Astrocyte (in vitro differentiated cells and primary cell): Measurements from ENCODE around the gene CFAP97. TPM values are rescaled to one million over a fixed set of nuclear protein-coding genes. Genes with fewer than 3 reads are reported as not detected.

Source experiments
- DNase-seq: peaks from one replicate; pipeline ENCODE4 v3.0.0-alpha.2; 2010; ENCODE audit warnings: low read depth
- FAIRE-seq: peaks from 2 replicates; lab custom pipeline; 2011; peaks lifted over from hg19 to GRCh38; lab: Jason Lieb, UNC
- H2AFZ ChIP-seq: 2 replicates; pipeline ENCODE4 v1.6.0; 2012; ENCODE audit warnings: low read depth, low read length, inconsistent platforms
- H3K27ac ChIP-seq: 2 replicates; pipeline ENCODE4 v1.5.1; 2011; ENCODE audit warnings: low read depth, low read length, inconsistent platforms
- H3K27me3 ChIP-seq: 2 replicates; pipeline ENCODE4 v1.6.0; 2011; ENCODE audit warnings: low read length, inconsistent platforms; ENCODE audit not compliant: insufficient read depth
- H3K36me3 ChIP-seq: 2 replicates; pipeline ENCODE4 v1.5.1; 2011; ENCODE audit warnings: low read length, inconsistent platforms; ENCODE audit not compliant: insufficient read depth
- H3K4me1 ChIP-seq: 2 replicates; pipeline ENCODE4 v1.5.1; 2011; ENCODE audit warnings: low read length, inconsistent platforms; ENCODE audit not compliant: insufficient read depth
- H3K4me2 ChIP-seq: 2 replicates; pipeline ENCODE4 v1.6.0; 2012; ENCODE audit warnings: low read length, inconsistent platforms
- H3K4me3 ChIP-seq: 2 replicates; pipeline ENCODE4 v1.5.1; 2011; ENCODE audit warnings: low read depth, mild to moderate bottlenecking, low read length, inconsistent platforms; ENCODE audit not compliant: insufficient read depth
- H3K79me2 ChIP-seq: 2 replicates; pipeline ENCODE4 v1.6.0; 2012; ENCODE audit warnings: mild to moderate bottlenecking, low read length, inconsistent platforms; ENCODE audit not compliant: insufficient read depth
- H3K9ac ChIP-seq: 2 replicates; pipeline ENCODE4 v1.6.0; 2012; ENCODE audit warnings: mild to moderate bottlenecking, low read length, inconsistent platforms
- H3K9me3 ChIP-seq: 2 replicates; pipeline ENCODE4 v1.5.1; 2012; ENCODE audit warnings: low read depth, mild to moderate bottlenecking, low read length, inconsistent platforms; ENCODE audit not compliant: insufficient read depth
- H4K20me1 ChIP-seq: 2 replicates; pipeline ENCODE4 v1.6.0; 2012; ENCODE audit warnings: low read length, inconsistent platforms; ENCODE audit not compliant: insufficient read depth
- H3K27ac Mint-ChIP-seq: one replicate; pipeline ENCODE4 v1.8.0; 2021; ENCODE audit warnings: mild to moderate bottlenecking, mixed read lengths; ENCODE audit not compliant: unreplicated experiment
- H3K27me3 Mint-ChIP-seq: one replicate; pipeline ENCODE4 v1.8.0; 2021; ENCODE audit warnings: low read depth, mixed read lengths; ENCODE audit not compliant: unreplicated experiment
- H3K36me3 Mint-ChIP-seq: one replicate; pipeline ENCODE4 v1.8.0; 2021; ENCODE audit warnings: low read depth, mixed read lengths; ENCODE audit not compliant: unreplicated experiment
- H3K4me1 Mint-ChIP-seq: one replicate; pipeline ENCODE4 v1.8.0; 2021; ENCODE audit warnings: low read depth, mixed read lengths; ENCODE audit not compliant: unreplicated experiment
- H3K4me3 Mint-ChIP-seq: one replicate; pipeline ENCODE4 v1.8.0; 2021; ENCODE audit warnings: mild to moderate bottlenecking, moderate library complexity, mixed read lengths; ENCODE audit not compliant: unreplicated experiment
- H3K9me3 Mint-ChIP-seq: one replicate; pipeline ENCODE4 v1.8.0; 2021; ENCODE audit warnings: mild to moderate bottlenecking, mixed read lengths; ENCODE audit not compliant: unreplicated experiment
- EZH2 ChIP-seq: IDR thresholded peaks from 2 replicates; pipeline ENCODE4 v1.6.1; 2012; ENCODE audit warnings: mild to moderate bottlenecking, low read length, inconsistent platforms; ENCODE audit not compliant: insufficient read depth
- total RNA-seq: library from RNA; stranded (reverse); gene quantifications from 2 replicates; pipeline ENCODE4 v1.2.1, GENCODE V29; 2021
- TF ChIP-seq, protein P1 (sequence below): IDR thresholded peaks from 2 replicates; pipeline ENCODE4 v1.5.1; 2011; ENCODE audit warnings: low read depth, mild to moderate bottlenecking, inconsistent platforms, low read length, moderate library complexity; ENCODE audit not compliant: insufficient read depth

The CFAP97 gene
- total RNA-seq, 1 donor from 2014 or later = 22.7 TPM

DNA sequence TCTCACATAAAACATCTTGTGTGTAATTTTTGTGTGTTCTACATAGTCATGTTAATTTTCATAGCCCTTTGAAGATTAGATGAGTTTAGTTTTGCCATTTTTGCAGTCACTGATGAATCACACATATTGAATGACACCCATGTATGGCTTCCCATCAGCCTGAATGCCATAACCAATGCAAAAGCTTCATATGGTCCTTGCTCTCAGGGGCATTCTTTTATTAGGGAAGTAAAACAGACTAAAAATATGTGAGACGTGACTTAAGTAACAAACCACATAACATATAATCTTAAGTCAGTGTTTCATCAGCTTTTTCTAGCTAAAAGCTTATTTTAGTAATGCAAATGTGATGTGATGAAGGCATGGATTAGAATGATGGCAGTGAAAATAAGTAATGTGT is 52.5 kb downstream of the CFAP97 start:
- DNase-seq (no peak), FAIRE-seq (no peak)
- no peak overlapping the region for H3K4me3 Mint-ChIP-seq
- TF ChIP-seq, protein P1, sequence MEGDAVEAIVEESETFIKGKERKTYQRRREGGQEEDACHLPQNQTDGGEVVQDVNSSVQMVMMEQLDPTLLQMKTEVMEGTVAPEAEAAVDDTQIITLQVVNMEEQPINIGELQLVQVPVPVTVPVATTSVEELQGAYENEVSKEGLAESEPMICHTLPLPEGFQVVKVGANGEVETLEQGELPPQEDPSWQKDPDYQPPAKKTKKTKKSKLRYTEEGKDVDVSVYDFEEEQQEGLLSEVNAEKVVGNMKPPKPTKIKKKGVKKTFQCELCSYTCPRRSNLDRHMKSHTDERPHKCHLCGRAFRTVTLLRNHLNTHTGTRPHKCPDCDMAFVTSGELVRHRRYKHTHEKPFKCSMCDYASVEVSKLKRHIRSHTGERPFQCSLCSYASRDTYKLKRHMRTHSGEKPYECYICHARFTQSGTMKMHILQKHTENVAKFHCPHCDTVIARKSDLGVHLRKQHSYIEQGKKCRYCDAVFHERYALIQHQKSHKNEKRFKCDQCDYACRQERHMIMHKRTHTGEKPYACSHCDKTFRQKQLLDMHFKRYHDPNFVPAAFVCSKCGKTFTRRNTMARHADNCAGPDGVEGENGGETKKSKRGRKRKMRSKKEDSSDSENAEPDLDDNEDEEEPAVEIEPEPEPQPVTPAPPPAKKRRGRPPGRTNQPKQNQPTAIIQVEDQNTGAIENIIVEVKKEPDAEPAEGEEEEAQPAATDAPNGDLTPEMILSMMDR = no peak
- TF ChIP-seq EZH2 = no peak
- peaks cover 13% of the 10 kb centered on the region for H3K36me3 Mint-ChIP-seq
- no peaks in the 10 kb centered on the region for H3K27me3 Mint-ChIP-seq
- Histone ChIP-seq H3K9ac (no peak overlapping the region), H3K27ac (no peak overlapping the region), H3K9me3 (no peaks in the 10 kb centered on the region), H3K36me3 (peaks cover 10% of the 10 kb centered on the region), H3K79me2 (no peaks in the 10 kb centered on the region), H3K4me2 (no peak overlapping the region), H2AFZ (no peak overlapping the region), H4K20me1 (no peaks in the 10 kb centered on the region), H3K4me1 (no peaks in the 10 kb centered on the region), H3K4me3 (no peak overlapping the region), H3K27me3 (no peaks in the 10 kb centered on the region)
- H3K27ac Mint-ChIP-seq = no peak overlapping the region
- no peaks in the 10 kb centered on the region for H3K4me1 Mint-ChIP-seq
- no peaks in the 10 kb centered on the region for H3K9me3 Mint-ChIP-seq

DNA sequence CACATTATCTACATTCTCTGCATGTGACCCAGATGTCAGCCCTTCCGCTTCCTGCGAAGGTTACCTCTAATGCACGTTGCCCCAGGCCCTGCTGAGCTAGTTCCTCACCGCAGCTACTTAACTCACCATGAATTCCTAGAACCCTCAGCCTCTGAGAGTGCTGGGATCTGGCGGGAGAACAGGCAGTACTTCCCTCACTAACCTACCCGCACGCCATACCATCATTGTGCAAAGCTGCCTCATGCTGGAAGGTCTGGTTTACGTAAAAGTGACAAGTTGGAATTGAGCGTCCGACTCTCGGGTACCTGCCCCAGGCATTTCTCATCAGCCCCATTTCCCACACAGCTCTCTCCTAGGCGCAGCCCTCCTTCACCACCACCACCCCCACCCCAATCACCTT is 54.4 kb downstream of the CFAP97 start:
- H3K27me3 ChIP-seq = no peaks in the 10 kb centered on the region
- H3K27ac ChIP-seq = no peak overlapping the region
- Mint-ChIP-seq H3K27ac (no peak overlapping the region), H3K4me3 (no peak overlapping the region), H3K27me3 (no peaks in the 10 kb centered on the region), H3K9me3 (no peaks in the 10 kb centered on the region), H3K4me1 (no peaks in the 10 kb centered on the region), H3K36me3 (peaks cover 16% of the 10 kb centered on the region)
- H3K9me3 ChIP-seq = no peaks in the 10 kb centered on the region
- no peaks in the 10 kb centered on the region for H3K4me1 ChIP-seq
- no peaks in the 10 kb centered on the region for H4K20me1 ChIP-seq
- FAIRE-seq (no peak), DNase-seq (no peak)
- no peak overlapping the region for H2AFZ ChIP-seq
- H3K36me3 ChIP-seq = peaks cover 10% of the 10 kb centered on the region
- H3K79me2 ChIP-seq = no peaks in the 10 kb centered on the region
- no peak overlapping the region for H3K9ac ChIP-seq
- no peak overlapping the region for H3K4me3 ChIP-seq
- no peak for TF ChIP-seq EZH2
- TF ChIP-seq, protein P1 = no peak
- H3K4me2 ChIP-seq = no peak overlapping the region

DNA sequence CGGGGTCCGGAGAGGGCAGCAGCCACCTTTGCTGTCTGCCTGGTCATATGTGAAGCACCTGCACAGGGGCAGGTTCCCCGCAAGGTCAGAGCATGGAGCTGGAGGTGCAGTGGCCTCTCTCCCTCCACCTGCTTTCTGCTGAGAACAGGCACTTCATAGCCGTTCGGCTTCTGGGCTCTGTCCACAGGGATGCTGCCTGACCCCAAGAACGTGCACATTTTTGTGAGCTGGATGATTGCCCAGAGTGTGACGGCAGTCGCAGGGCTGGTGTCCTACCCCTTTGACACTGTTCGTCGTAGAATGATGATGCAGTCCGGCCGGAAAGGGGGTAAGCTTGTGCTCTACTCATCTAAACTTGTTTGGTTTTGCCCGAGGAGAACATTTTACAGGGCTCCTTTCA is 58.2 kb downstream of the CFAP97 start:
- Histone ChIP-seq H3K27ac (no peak overlapping the region), H3K4me1 (peaks cover 12% of the 10 kb centered on the region), H3K4me2 (no peak overlapping the region), H4K20me1 (no peaks in the 10 kb centered on the region), H2AFZ (no peak overlapping the region), H3K36me3 (peaks cover 2% of the 10 kb centered on the region), H3K4me3 (no peak overlapping the region), H3K79me2 (no peaks in the 10 kb centered on the region), H3K9me3 (no peaks in the 10 kb centered on the region), H3K27me3 (no peaks in the 10 kb centered on the region), H3K9ac (no peak overlapping the region)
- no peak for DNase-seq
- Mint-ChIP-seq H3K9me3 (no peaks in the 10 kb centered on the region), H3K4me1 (peaks cover 4% of the 10 kb centered on the region), H3K4me3 (no peak overlapping the region), H3K27ac (no peak overlapping the region), H3K36me3 (peaks cover 6% of the 10 kb centered on the region), H3K27me3 (no peaks in the 10 kb centered on the region)
- FAIRE-seq = no peak
- no peak for TF ChIP-seq EZH2
- TF ChIP-seq, protein P1 = no peak
